ENCODE measurements around the gene LRP1-AS.

LRP1-AS gene

DNA sequence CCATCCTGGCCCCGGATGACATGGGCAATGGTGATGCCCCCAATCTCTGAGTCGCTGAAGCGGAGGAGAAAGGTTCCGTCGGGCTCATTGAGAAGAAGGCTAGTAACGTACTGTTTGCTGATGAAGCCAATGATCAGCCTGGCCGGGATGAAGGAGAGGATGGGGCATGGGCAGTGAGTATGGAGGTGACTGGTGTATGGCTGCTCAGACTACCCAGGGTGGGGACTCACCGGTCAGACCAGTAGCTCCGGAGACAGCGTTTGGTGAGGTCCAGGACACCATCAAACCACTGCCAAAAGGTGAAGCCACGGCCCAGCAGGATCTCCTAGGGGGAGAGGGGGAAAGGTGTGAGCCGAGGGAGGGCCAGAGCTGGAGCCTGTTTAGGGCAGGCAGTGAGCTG lies 47.7 kb downstream of the LRP1-AS start:
- no peak for DNase-seq (ENCODE audit: low read depth in 2 of 3, low spot score in 2 of 3)

DNA sequence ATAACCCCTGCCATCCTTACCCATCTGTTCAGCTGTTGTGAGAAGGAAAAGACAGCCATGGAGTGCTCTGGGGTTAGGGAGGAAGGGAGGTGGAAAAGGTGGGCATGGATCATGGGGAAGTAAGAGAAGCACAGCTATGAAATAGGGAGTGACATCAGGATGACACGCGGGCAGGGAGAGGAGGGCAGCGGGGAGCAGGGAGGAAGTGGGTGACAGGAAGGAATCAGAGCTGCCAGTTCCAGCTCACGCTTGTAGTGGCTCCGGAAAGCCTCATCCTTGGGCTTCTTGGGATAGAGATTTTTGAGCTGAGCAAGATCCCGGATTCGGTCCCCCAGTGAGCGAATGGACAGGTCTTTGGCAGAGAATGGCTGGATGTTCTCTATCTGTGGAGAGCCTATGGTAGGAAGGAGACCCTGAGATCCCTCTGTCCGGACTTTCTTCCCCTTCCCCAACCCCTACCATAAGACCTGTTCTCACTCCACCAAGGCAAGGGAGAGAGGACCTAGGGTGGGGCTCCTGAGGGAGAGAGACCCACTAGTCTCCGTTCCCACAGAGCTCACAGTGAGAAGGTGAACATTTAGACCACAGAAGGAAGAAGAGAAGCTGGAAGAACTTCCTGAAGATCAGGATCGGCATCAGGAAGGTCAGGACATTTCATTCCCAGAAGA lies 48.2 kb downstream of the LRP1-AS start:
- no peak for DNase-seq (ENCODE audit: low read depth in 2 of 3, low spot score in 2 of 3)

DNA sequence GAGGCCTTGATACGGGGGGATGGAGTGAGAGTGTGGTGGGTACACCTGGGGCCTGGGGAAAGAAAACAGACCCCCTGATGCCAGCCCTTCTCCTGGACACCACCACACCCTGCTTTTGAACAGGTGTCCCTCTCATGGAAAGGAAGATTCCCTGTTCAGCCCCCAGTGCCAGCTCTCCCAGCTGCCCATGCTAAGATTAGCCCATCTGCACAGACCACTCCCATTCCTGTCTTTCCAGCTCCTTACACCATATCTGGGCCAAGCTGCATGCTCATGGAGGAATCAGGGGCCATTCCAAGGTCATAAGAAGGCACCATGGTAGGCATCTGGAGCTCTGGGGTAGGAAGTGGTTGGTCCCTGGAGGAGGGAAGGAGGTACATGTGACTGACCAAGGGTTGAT lies 48.9 kb downstream of the LRP1-AS start:
- no peak for DNase-seq (ENCODE audit: low read depth in 2 of 3, low spot score in 2 of 3)

- no peak for DNase-seq (ENCODE audit: low read depth in 2 of 3, low spot score in 2 of 3)
Measured at GRCh38 chr12:57097554-57097835, 49.9 kb downstream of the LRP1-AS start.

GRCh38 chr12:57096748-57097553 lies 50.5 kb downstream of the LRP1-AS start:
- DNase-seq (ENCODE audit: low read depth in 2 of 3, low spot score in 2 of 3) = no peak

DNA sequence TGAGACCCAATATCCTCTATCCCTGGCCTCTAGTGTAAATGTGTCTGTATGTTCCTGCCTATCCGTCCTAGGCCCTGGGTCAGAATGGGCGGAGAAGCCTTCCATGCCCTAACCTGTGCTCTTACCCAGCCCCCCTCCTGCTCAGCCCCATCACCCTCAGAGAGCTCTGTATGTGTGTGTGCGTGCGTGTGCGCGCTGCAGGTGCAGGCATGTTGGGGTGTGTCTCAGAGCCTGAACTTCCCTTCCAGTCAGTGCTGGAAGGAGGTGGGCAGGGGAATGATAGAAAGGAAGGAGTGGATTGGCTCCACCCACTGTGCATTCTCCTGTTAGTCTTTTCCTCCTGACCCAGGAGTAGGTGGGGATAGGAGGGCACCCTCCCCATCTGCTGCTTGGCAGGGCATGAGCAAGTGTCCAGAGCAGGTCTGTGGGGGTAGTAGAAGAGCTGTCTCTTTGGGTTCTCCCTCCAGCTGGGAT lies 51.3 kb downstream of the LRP1-AS start:
- no peak for DNase-seq (ENCODE audit: low read depth in 2 of 3, low spot score in 2 of 3)

GRCh38 chr12:57095440-57095839 lies 52.0 kb downstream of the LRP1-AS start:
- DNase-seq (ENCODE audit: low read depth in 2 of 3, low spot score in 2 of 3) = no peak
